Upper lobe of left lung (tissue), 6 donors: ENCODE data around the gene ZNF318. TPM values are rescaled to one million over a fixed set of nuclear protein-coding genes. Genes with fewer than 3 reads are reported as not detected.
A peak's percentile ranks its signal among the peaks of the same experiment; 100 is the strongest.

Source experiments
- ATAC-seq, 2 donors: fragments of 200-7000 bp; cut with Tn5 transposase; one replicate each; pipeline ENCODE4 v1.9.1; 2022; ENCODE audit warnings: mild to moderate bottlenecking in 2 of 2, moderate library complexity in 2 of 2; ENCODE audit not compliant: low FRiP score in 2 of 2
- DNase-seq, 2 donors: peaks; one replicate each; pipeline ENCODE4 v3.0.0-alpha.2; 2019 to 2020
- H3K27ac ChIP-seq, 4 donors: fragments of 200-600 bp; sonication (generic); one replicate each; pipeline ENCODE4 v1.5.1; 2016 to 2019
- H3K27me3 ChIP-seq, 4 donors: fragments of 200-600 bp; sonication (generic); one replicate each; pipeline ENCODE4 v1.5.1; 2017 to 2019
- H3K36me3 ChIP-seq, 4 donors: fragments of 200-600 bp; sonication (generic); one replicate each; pipeline ENCODE4 v1.5.1; 2016 to 2019
- H3K4me1 ChIP-seq, 4 donors: fragments of 200-600 bp; sonication (generic); one replicate each; pipeline ENCODE4 v1.5.1; 2018 to 2019
- H3K4me3 ChIP-seq, 4 donors: fragments of 200-600 bp; sonication (generic); one replicate each; pipeline ENCODE4 v1.5.1; 2017 to 2019; ENCODE audit warnings: mild to moderate bottlenecking in 2 of 4, moderate library complexity in 1 of 4
- H3K9me3 ChIP-seq, 4 donors: fragments of 200-600 bp; sonication (generic); one replicate each; pipeline ENCODE4 v1.5.1; 2018 to 2019
- CTCF ChIP-seq, 6 experiments: fragments of 450-650 bp in 4 of 6; fragments of 200-600 bp in 2 of 6; sonication (generic) in 2 of 6; IDR thresholded peaks; one replicate each; pipeline ENCODE4 v1.5.1; 2016 to 2019; ENCODE audit warnings: antibody characterized with exemption in 6 of 6
- EP300 ChIP-seq, 4 donors: sonication (generic); formaldehyde crosslinking; IDR thresholded peaks; one replicate each; pipeline ENCODE4 v1.5.1; 2017; ENCODE audit warnings: antibody characterized with exemption in 4 of 4, control low read depth in 2 of 4
- POLR2A ChIP-seq, 4 donors: fragments of 450-650 bp; IDR thresholded peaks; one replicate each; pipeline ENCODE4 v1.5.1; 2016 to 2017; ENCODE audit warnings: antibody characterized with exemption in 4 of 4, mild to moderate bottlenecking in 2 of 4
- POLR2AphosphoS5 ChIP-seq, 2 donors: sonication (generic); formaldehyde crosslinking; IDR thresholded peaks; one replicate each; pipeline ENCODE4 v1.5.1; 2017; ENCODE audit warnings: antibody characterized with exemption in 2 of 2
- WGBS, 2 donors: methylation state at CpG; one replicate each; pipeline ENCODE4 v1.1.5; 2017 to 2018; 5-methylcytosine and 5-hydroxymethylcytosine counted together
- total RNA-seq, 6 donors: library from RNA; depleted of rRNA in 4 of 6; stranded (reverse); fragments of >200 nt in 4 of 6; gene quantifications; one replicate each; pipeline versions ENCODE4 v1.1.0 to v1.2.1, GENCODE V29; 2016 to 2021
- donor health status: DM: no; HTN: no; CAD: no; lungs with moderate emphysema.
- donor health status: DM: no; HTN: yes; CAD: no; lungs with severe emphysema.

Gene ZNF318
- total RNA-seq, 6 donors from 2014 or later, result 10.3 to 19.9 (median 15.3) TPM

GRCh38 chr6:43336382-43336781, 33.1 kb downstream of the ZNF318 start:
- peaks cover 12 to 45% (median 34%) of the 10 kb centered on the region in 4 donors for H3K36me3 ChIP-seq
- DNase-seq (no peak), ATAC-seq (no peak)
- no peaks in the 10 kb centered on the region for H3K4me1 ChIP-seq
- H3K27me3 ChIP-seq, result no peaks in the 10 kb centered on the region
- H3K9me3 ChIP-seq, result no peaks in the 10 kb centered on the region
- no peak overlapping the region for H3K27ac ChIP-seq
- TF ChIP-seq EP300 (IDR thresholded peaks at IDR 0.05) (no peak), POLR2AphosphoS5 (IDR thresholded peaks at IDR 0.05) (no peak), CTCF (IDR thresholded peaks at IDR 0.05) (no peak), POLR2A (IDR thresholded peaks at IDR 0.05) (no peak)
- no peak overlapping the region for H3K4me3 ChIP-seq
- WGBS, 2 donors, result 52 to 70% methylated on average over 3 of the region's 3 CpGs

GRCh38 chr6:43335469-43335868, 34.0 kb downstream of the ZNF318 start:
- DNase-seq (no peak), ATAC-seq (no peak)
- H3K36me3 ChIP-seq, result peaks cover 9 to 36% (median 26%) of the 10 kb centered on the region in 4 donors
- H3K27ac ChIP-seq, result no peak overlapping the region
- no peaks in the 10 kb centered on the region for H3K27me3 ChIP-seq
- no peak overlapping the region for H3K4me3 ChIP-seq
- no peaks in the 10 kb centered on the region for H3K4me1 ChIP-seq
- 89 to 91% methylated on average over 3 of the region's 3 CpGs for WGBS, 2 donors
- TF ChIP-seq POLR2AphosphoS5 (IDR thresholded peaks at IDR 0.05), result no peak
- TF ChIP-seq EP300 (IDR thresholded peaks at IDR 0.05), result no peak
- no peak for TF ChIP-seq CTCF (IDR thresholded peaks at IDR 0.05)
- no peak for TF ChIP-seq POLR2A (IDR thresholded peaks at IDR 0.05)
- no peaks in the 10 kb centered on the region for H3K9me3 ChIP-seq

- Histone ChIP-seq H3K27ac (no peak overlapping the region), H3K4me1 (no peaks in the 10 kb centered on the region), H3K4me3 (no peak overlapping the region), H3K27me3 (no peaks in the 10 kb centered on the region), H3K36me3 (peaks cover under 1 to 27% (median 17%) of the 10 kb centered on the region in 4 donors), H3K9me3 (no peaks in the 10 kb centered on the region)
- 22 to 31% methylated on average over 2 of the region's 2 CpGs for WGBS, 2 donors
- DNase-seq, result no peak
- peak in 1 of 2 donors; percentile 56 for ATAC-seq
- TF ChIP-seq CTCF (IDR thresholded peaks at IDR 0.05) (peak; percentile 22 to 65 (median 50)), POLR2A (IDR thresholded peaks at IDR 0.05) (no peak), EP300 (IDR thresholded peaks at IDR 0.05) (no peak), POLR2AphosphoS5 (IDR thresholded peaks at IDR 0.05) (no peak)
Observed at GRCh38 chr6:43334466-43335095, 34.9 kb downstream of the ZNF318 start.

GRCh38 chr6:43331891-43332290, 37.6 kb downstream of the ZNF318 start:
- no peaks in the 10 kb centered on the region for H3K9me3 ChIP-seq
- H3K36me3 ChIP-seq, result peaks cover 0 to under 1% (median 0%) of the 10 kb centered on the region in 4 donors
- no peak overlapping the region for H3K4me3 ChIP-seq
- H3K27ac ChIP-seq, result no peak overlapping the region
- DNase-seq (no peak), ATAC-seq (no peak)
- TF ChIP-seq EP300 (IDR thresholded peaks at IDR 0.05) (no peak), POLR2A (IDR thresholded peaks at IDR 0.05) (no peak), POLR2AphosphoS5 (IDR thresholded peaks at IDR 0.05) (no peak), CTCF (IDR thresholded peaks at IDR 0.05) (no peak)
- no peaks in the 10 kb centered on the region for H3K4me1 ChIP-seq
- WGBS, 2 donors, result 51 to 58% methylated on average over 4 of the region's 4 CpGs
- no peaks in the 10 kb centered on the region for H3K27me3 ChIP-seq

- ATAC-seq, result no peak
- DNase-seq, result no peak
- no peaks in the 10 kb centered on the region for H3K36me3 ChIP-seq
- H3K27ac ChIP-seq, result no peak overlapping the region
- TF ChIP-seq CTCF (IDR thresholded peaks at IDR 0.05) (no peak), POLR2AphosphoS5 (IDR thresholded peaks at IDR 0.05) (no peak), POLR2A (IDR thresholded peaks at IDR 0.05) (no peak), EP300 (IDR thresholded peaks at IDR 0.05) (no peak)
- no peak overlapping the region for H3K4me3 ChIP-seq
- no peaks in the 10 kb centered on the region for H3K4me1 ChIP-seq
- no peaks in the 10 kb centered on the region for H3K9me3 ChIP-seq
- 64 to 67% methylated on average over 1 of the region's 1 CpG for WGBS, 2 donors
- no peaks in the 10 kb centered on the region for H3K27me3 ChIP-seq
Observed at GRCh38 chr6:43331470-43331869, 38.0 kb downstream of the ZNF318 start.
